Body of pancreas (tissue), 4 donors: ENCODE data around the gene PIK3CD.

Experiments used
- POLR2A ChIP-seq, 3 donors: fragments of 450-650 bp; IDR thresholded peaks; one replicate each; pipeline ENCODE4 v1.6.1; 2016; ENCODE audit warnings: antibody characterized with exemption in 3 of 3, mild to moderate bottlenecking in 2 of 3
- TF ChIP-seq, protein P1 (sequence below), 7 experiments: fragments of 450-650 bp in 4 of 7; fragments of 200-600 bp in 3 of 7; sonication (generic) in 3 of 7; IDR thresholded peaks; one replicate each; pipeline ENCODE4 v1.5.1; 2016 to 2019; ENCODE audit warnings: antibody characterized with exemption in 7 of 7

DNA sequence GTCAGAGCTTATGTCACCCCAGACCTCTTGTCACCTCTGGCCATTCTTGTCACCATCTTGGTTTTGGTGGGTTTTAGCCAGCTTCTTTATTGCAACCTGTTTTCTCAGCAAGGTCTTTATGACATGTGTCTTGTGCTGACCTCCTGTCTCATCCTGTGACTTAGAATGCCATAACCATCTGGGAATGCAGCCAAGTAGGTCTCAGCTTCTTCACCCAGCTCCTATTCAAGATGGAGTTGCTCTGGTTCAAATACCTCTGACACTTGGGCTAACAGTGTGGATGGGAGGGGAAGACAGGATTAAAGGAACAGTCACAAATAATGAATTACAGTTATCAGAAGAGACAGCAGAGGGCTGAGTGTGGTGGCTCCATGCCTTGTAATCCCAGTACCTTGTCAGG is 30.5 kb upstream of the PIK3CD start:
- TF ChIP-seq, protein P1, sequence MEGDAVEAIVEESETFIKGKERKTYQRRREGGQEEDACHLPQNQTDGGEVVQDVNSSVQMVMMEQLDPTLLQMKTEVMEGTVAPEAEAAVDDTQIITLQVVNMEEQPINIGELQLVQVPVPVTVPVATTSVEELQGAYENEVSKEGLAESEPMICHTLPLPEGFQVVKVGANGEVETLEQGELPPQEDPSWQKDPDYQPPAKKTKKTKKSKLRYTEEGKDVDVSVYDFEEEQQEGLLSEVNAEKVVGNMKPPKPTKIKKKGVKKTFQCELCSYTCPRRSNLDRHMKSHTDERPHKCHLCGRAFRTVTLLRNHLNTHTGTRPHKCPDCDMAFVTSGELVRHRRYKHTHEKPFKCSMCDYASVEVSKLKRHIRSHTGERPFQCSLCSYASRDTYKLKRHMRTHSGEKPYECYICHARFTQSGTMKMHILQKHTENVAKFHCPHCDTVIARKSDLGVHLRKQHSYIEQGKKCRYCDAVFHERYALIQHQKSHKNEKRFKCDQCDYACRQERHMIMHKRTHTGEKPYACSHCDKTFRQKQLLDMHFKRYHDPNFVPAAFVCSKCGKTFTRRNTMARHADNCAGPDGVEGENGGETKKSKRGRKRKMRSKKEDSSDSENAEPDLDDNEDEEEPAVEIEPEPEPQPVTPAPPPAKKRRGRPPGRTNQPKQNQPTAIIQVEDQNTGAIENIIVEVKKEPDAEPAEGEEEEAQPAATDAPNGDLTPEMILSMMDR (IDR thresholded peaks at IDR 0.05): no peak
- TF ChIP-seq POLR2A (IDR thresholded peaks at IDR 0.05): no peak
